GM21447 (cell line): Measurements from ENCODE around the gene ERGIC2.

Source experiments
- ATAC-seq: cut with Tn5 transposase; IDR thresholded peaks from one replicate; pipeline ENCODE4 v1.9.1; 2021; ENCODE audit not compliant: unreplicated experiment

ERGIC2 gene

GRCh38 chr12:29382251-29382650 lies 1.3 kb upstream of the ERGIC2 start:
- ATAC-seq, result no peak

GRCh38 chr12:29376118-29376517 lies 4.9 kb downstream of the ERGIC2 start:
- ATAC-seq, result no peak

- ATAC-seq, result no peak
These were observed 6.1 kb downstream of the ERGIC2 start for GRCh38 chr12:29374913-29375312.

- no peak for ATAC-seq
These were observed 7.0 kb downstream of the ERGIC2 start for GRCh38 chr12:29374012-29374411.

GRCh38 chr12:29365091-29365490 lies 15.9 kb downstream of the ERGIC2 start:
- no peak for ATAC-seq

- no peak for ATAC-seq
These were observed 26.0 kb downstream of the ERGIC2 start for GRCh38 chr12:29354954-29355353.

GRCh38 chr12:29350080-29350479 lies 30.9 kb downstream of the ERGIC2 start:
- ATAC-seq, result no peak

GRCh38 chr12:29346769-29347421 lies 34.1 kb downstream of the ERGIC2 start:
- no peak for ATAC-seq

- no peak for ATAC-seq
These were observed 37.8 kb downstream of the ERGIC2 start for GRCh38 chr12:29343022-29343799.

- no peak for ATAC-seq
These were observed 43.6 kb downstream of the ERGIC2 start for GRCh38 chr12:29337325-29337724.

GRCh38 chr12:29334937-29335336 lies 46.0 kb downstream of the ERGIC2 start:
- ATAC-seq, result no peak

GRCh38 chr12:29333178-29333577 lies 47.8 kb downstream of the ERGIC2 start:
- no peak for ATAC-seq

GRCh38 chr12:29329411-29329810 lies 51.6 kb downstream of the ERGIC2 start:
- ATAC-seq, result no peak

- ATAC-seq, result no peak
These were observed 58.8 kb downstream of the ERGIC2 start for GRCh38 chr12:29322157-29322556.

- no peak for ATAC-seq
These were observed 60.5 kb downstream of the ERGIC2 start for GRCh38 chr12:29320295-29321085.

- ATAC-seq, result peak; percentile 99
These were observed 63.2 kb downstream of the ERGIC2 start for GRCh38 chr12:29317556-29318363.

GRCh38 chr12:29316752-29317151 lies 64.2 kb downstream of the ERGIC2 start:
- no peak for ATAC-seq

- no peak for ATAC-seq
These were observed 66.6 kb downstream of the ERGIC2 start for GRCh38 chr12:29314416-29314815.

- ATAC-seq, result no peak
These were observed 70.1 kb downstream of the ERGIC2 start for GRCh38 chr12:29310899-29311298.

GRCh38 chr12:29309320-29309902 lies 71.6 kb downstream of the ERGIC2 start:
- ATAC-seq, result no peak

GRCh38 chr12:29306682-29307081 lies 74.3 kb downstream of the ERGIC2 start:
- no peak for ATAC-seq
